Activated CD4-positive, alpha-beta T cell treated with anti-CD3 and anti-CD28 coated beads, Interleukin-2, Interleukin-4, amounts not matched to agents 100 ng/mL and 50 ng/mL, durations not matched to agents 16 hours and 8 hours (primary cell): ENCODE measurements around the gene FCN2.
A peak's percentile ranks its signal among the peaks of the same experiment; 100 is the strongest.
"Not testable (repeated sequence)": the region's sequence is repeated elsewhere in the genome, so short reads cannot be mapped to it uniquely, and the experiment has no call there.

Experiments
- DNase-seq: peaks from one replicate; pipeline ENCODE4 v3.0.0-alpha.2; 2020; ENCODE audit warnings: low spot score

Gene FCN2

GRCh38 chr9:134847752-134848432 is 32.7 kb upstream of the FCN2 start:
- DNase-seq = no peak

GRCh38 chr9:134848504-134848903 is 32.1 kb upstream of the FCN2 start:
- DNase-seq = no peak

- DNase-seq = no peak
Measured at GRCh38 chr9:134850611-134851010, 30.0 kb upstream of the FCN2 start.

GRCh38 chr9:134851020-134851419 is 29.6 kb upstream of the FCN2 start:
- DNase-seq = no peak

- DNase-seq = no peak
Measured at GRCh38 chr9:134852906-134853654, 27.5 kb upstream of the FCN2 start.

GRCh38 chr9:134853893-134854292 is 26.7 kb upstream of the FCN2 start:
- no peak for DNase-seq

- no peak for DNase-seq
Measured at GRCh38 chr9:134854541-134854981, 26.0 kb upstream of the FCN2 start.

- no peak for DNase-seq
Measured at GRCh38 chr9:134855231-134855899, 25.2 kb upstream of the FCN2 start.

GRCh38 chr9:134855900-134856377 is 24.7 kb upstream of the FCN2 start:
- DNase-seq = no peak

GRCh38 chr9:134857451-134857850 is 23.2 kb upstream of the FCN2 start:
- DNase-seq = not testable (repeated sequence)

- peak; percentile 84 for DNase-seq
Measured at GRCh38 chr9:134858051-134858841, 22.4 kb upstream of the FCN2 start.

- no peak for DNase-seq
Measured at GRCh38 chr9:134860510-134860909, 20.1 kb upstream of the FCN2 start.

GRCh38 chr9:134861595-134862334 is 18.8 kb upstream of the FCN2 start:
- no peak for DNase-seq

- no peak for DNase-seq
Measured at GRCh38 chr9:134863306-134863902, 17.2 kb upstream of the FCN2 start.

- DNase-seq = no peak
Measured at GRCh38 chr9:134863941-134864820, 16.4 kb upstream of the FCN2 start.

- no peak for DNase-seq
Measured at GRCh38 chr9:134864821-134865190, 15.8 kb upstream of the FCN2 start.

GRCh38 chr9:134867917-134868750 is 12.5 kb upstream of the FCN2 start:
- DNase-seq = no peak

- DNase-seq = no peak
Measured at GRCh38 chr9:134868751-134869553, 11.7 kb upstream of the FCN2 start.
